GM18498 (cell line): ENCODE data around the gene PRKAG2.

Source experiments
- ATAC-seq: cut with Tn5 transposase; IDR thresholded peaks from one replicate; pipeline ENCODE4 v1.9.1; 2021; ENCODE audit warnings: mild to moderate bottlenecking, moderate library complexity; ENCODE audit not compliant: unreplicated experiment

The PRKAG2 gene

DNA sequence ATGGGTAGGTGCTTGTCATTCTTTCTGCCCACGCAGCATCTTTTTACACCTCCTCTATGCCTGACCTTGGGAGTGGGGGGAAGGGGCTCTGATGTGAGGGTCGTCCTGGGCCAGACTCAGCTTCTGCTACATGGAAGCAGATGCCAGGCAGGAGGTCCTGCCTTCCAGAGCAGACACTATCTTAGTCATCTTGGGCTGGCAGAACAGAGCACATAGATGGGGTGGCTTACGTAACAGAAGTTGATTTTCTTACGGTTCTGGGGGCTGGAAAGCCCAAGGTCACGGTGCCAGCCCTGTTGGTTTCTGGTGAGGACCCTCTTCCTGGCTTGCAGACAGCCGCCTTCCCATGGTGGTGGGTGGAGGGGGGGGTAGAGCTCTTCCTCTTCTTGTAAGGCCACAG, 159.0 kb downstream of the PRKAG2 start:
- no peak for ATAC-seq

DNA sequence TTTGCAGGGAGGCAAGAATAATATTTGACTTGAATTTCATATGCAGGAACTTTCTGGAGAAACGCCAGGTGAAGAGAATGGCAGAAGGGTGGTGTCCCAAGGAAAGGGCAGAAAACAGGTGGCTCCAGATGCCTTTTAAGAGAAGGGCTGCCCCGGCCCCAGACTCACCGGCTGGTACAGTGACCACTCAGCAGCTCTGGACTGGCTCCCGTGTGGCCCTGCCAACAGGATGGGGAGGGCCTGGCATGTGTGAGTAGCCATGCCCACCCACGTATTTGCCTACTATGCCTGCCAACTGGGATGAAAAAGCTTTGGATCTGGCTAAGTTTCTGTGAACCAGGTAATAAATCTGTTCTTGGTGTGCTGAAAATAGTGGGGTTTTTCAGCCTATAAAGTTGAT, 159.5 kb downstream of the PRKAG2 start:
- no peak for ATAC-seq

DNA sequence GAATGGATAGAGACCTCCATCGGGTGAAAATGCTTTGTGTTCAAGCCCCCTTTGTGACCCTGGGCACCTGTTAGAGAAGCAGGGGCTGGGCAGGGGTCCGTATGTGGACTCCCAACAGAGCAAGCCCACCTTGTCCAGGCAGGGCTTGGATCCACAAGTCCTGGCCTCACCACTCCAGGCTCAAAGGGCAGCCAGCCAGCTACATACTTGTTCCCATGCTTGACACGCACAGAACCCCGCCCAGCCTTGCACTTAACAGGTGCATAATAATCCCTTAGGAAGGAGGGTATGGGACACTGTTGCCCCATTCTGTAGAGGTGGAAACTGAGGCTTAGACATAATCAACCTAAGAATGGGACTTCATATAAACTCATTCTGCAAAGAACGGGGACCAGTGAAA, 160.6 kb downstream of the PRKAG2 start:
- no peak for ATAC-seq

DNA sequence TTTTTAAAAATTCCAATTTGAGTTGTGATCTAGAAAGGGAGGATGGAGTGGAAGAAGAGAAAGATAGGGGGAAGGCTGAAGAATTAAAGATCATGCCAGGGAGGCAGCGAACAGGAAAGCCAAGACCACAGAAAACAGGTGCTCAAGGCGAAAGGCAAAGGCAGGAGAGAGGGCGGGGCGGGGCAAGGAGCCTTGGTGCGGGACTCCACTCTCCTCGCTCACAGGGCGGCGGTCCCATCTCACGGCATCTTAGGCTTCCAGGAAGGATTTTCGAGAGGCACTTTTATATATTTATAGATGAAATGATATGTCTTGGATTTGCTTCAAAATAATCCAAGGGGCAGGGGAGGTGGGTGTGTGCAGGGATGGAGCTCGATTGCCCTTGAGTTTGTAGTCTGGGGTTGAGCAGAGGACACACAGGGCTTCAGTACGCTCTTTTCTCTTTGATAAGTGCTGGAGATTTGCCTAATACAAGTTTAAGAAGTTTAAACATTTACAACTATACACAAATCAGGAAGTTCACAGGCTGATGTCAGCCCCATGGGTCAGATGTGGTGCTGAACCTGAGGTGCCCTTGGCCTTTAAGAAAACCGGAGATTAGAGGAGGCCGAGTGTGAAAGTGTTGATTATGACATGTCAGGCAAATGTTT, 161.1 kb downstream of the PRKAG2 start:
- ATAC-seq = no peak

DNA sequence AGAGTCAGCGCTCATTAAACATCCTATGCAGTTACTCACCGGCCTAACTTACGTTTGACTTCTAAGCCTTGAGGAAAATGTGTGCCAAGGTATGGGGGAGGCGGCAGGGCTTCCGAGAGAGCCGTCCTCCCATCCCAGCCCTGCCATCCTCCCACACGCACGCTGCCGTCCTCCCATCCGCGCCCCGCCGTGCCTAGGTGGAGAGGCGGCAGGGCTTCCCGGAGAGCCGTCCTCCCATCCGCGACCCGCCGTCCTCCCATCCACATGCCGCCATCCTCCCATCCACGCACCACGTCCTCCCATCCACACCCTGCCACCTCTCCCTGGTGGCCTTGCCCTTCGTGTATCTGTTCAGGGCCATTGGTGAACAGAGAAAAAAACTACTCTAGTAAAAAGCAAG, 162.7 kb downstream of the PRKAG2 start:
- ATAC-seq = no peak

DNA sequence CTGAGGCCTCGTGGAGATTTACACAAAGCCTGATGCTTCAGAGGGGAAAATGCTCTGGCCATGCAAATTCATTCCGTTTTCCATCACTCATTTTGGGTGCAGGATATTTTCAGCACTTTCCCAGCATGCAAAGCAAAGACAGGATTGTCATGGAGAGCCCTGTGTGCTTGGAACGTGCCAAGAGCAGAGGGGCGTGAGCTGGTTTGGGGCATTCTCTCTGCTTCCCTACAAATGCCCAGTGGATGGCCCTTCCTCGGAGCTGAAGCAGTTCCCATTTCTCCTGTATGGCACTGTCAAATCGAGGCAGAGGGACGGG, 164.1 kb downstream of the PRKAG2 start:
- no peak for ATAC-seq

DNA sequence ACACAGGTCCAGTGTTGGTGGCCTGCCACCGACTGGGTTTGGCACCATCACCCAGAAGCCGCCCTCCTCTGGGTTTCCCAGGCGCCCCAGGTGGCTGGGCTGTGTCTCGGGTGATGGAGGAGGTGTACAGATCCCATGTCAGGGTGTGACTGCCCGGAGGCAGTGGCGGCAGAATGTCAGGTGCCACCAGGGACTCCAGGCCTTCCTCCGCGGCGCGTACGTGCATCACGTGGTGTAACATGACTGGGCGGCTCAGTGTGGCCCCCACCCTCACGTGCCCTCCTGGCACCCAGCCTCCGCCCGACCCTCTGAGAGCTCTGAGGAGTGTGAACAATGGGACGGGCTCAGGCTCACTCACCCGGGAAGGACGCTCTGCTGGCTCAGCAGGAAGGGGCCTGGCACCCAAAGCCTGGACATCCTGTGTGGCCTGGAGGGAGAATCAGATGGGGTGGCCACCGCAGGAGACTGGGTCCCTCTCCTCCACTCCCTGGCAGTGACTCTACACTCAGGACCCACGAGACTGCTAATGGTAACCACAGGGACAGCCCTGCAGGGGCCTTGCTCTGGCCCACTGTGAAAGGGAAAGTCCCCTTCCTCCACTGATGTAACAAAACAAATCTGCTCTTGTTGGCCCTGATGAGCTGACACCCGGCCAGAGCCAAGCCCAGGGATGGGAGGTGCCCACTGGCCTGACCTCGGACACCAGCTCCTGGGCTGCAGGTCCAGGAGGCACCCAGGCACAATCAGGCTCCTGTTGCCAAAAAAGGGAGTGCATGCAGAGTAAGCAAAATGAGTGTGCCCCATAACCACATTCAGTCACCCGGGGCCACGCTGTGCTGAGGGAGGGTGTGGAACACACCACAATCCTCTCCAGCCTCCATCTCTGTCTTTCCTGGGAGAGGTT, 164.8 kb downstream of the PRKAG2 start:
- ATAC-seq = no peak

DNA sequence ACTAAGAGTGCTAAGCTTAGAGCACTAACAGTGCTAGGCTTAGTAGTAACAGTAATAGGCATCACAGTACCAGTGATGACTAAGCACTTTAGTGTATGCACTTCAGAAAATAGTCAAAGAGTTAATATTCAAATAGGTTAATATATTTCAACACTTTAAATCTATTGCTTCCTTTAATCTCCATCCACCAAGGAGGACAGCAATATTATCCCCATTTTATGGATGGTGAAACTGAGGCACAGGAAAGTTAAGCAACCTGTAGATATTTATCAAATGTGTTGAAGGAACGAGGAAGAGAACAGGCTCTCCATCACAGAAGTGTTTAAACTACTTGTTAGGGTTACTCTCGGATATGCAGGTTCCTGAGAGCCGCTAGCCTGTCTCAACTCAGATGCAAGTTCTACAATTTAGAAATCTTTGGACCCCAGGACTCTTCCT, 165.5 kb downstream of the PRKAG2 start:
- no peak for ATAC-seq

DNA sequence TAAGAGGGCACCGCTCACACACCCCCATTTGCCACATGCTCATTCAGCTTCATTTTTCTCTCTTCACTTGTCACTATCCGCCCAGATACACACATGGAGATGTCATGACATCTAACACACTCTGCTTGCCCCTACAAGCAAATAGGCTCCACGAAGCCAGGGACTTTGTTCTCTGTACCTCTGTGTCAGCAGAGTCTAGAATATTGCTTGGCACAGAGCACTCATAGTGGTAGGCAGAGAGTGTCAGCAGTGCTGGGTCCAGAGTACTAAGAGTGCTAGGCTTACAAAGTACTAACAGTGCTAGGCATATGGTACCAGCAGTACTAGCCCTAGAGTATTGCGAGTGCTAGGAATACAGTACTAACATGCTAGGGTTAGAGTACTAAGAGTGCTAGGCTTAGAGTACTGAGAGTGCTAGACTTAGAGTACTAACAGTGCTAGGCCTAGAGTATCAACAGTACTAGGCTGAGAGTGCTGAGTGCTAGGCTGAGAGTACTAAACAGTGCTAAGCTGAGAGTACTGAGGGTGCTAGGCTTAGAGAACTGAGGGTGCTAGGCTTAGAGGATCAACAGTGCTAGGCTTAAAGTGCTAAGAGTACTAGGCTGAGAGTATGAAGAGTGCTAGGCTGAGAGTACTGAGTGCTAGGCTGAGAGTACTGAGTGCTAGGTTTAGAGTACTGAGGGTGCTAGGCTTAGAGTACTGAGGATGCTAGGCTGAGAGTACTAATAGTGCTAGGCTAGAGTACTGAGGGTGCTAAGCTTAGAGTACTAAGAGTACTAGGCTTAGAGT, 166.1 kb downstream of the PRKAG2 start:
- ATAC-seq = no peak

DNA sequence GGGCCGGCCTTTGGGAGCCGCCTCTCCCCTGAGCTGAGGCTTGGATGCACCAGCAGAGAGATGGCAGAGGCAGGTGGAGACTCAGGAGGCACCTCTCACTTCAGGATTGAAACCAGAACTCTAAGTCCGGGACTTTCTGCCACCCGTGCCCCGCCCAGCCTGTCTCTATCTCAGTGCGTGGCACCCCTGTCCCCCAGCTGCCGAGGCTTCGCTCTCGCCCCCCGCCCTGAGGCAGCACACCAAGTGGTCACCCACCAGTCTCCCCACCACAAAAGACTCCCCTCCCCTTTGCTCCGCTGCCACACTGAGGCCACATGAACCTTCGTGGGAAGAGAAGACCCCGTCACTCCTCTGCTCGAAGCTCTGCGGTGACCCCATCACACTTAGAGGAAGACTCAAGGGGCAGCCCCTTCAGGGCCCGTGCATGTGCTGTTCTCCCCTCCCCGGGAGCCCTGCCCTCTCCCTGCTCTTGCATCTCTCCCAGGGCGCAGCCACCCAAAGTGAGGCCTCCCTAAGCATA, 166.7 kb downstream of the PRKAG2 start:
- ATAC-seq = no peak

DNA sequence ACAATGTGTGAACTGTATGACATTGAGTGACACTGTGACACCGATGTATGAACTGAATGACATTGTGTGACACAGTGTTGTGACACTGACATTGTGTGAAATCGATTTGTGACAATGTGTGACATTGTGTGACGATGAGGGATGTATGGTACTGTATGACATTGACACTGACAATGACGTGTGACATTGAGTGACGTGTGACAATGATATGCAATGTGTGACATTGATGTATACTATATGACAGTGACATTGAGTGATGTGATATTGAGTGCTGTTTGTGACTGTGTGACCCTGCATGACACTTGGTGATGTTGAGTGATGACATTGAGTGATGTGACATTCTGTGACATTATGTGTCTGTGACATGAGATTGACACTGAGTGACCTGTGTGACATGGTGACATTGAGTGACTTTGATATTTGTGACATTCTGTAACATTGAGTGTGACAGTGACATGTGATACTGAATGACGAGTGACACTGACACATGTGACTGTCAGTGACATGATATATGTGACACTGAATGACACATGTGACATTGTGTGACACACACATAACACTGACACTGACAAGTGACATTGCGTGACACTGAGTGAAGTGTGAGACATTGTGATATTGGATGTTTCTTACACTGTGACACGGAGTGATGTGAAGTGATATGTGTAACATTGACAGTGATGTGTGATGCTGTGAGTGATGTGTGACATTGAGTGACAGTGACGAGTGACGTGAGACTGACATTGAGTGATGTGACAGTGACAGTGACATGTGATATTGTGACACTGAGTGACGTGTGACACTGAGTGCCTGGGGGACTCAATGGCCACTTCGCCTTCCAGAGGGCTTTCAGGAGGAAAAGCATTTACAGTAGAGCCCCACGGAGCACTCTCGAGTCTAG, 167.5 kb downstream of the PRKAG2 start:
- no peak for ATAC-seq

DNA sequence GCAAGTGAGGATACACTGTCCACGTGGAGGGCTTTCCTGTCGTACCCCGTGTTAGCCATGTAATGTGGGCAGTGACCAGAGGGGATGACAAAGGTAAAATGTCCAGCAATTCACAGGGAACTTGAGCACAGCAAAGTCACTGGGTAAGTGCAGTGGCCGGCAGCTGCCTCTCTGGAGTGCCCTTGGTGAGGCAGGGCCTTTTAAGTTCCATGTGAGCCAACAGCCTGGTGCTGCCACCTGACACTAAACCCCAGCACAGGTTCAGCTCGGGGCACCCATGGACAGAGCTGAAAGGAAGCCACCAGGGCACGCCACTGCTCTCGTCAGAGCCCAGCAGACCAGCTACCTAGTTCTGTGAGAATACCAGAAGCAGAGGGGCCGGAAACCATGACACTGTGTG, 168.3 kb downstream of the PRKAG2 start:
- ATAC-seq = no peak

DNA sequence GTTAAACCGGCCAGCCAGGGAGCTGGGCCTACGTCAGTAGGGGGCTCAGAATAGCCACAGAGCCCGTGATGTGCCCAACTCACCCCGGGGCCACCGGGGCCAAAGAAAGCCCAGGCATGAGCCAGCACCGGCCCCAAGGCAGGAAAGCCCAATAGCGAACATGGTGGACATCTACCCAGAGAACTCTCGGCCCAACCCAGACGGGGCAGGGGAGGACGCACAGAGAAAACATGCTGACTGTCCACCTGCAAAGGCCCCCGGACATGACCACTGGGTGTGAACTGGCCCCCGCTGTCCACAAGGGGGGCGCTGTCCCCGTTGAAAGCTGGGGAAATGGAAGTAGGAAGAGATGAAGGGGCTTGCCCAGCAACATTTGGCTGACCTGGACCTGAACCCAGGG, 169.2 kb downstream of the PRKAG2 start:
- no peak for ATAC-seq

DNA sequence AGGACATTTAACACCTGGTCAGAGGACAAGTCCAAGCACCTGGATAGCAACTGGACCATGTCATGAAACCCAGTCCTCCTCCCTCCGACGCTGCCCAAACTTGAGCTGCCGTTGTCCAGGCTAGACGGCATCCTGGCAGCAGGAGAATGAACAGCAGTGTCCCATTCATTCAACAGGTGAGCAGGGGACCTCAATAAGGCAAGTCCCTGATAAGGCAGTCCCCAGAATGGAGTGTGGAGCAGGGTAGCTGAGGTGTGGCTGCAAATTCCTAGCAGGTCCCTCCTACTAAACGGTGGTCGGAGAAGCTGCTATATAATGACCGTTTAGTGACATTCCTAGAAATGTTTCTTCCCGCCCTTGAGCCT, 169.8 kb downstream of the PRKAG2 start:
- ATAC-seq = no peak

DNA sequence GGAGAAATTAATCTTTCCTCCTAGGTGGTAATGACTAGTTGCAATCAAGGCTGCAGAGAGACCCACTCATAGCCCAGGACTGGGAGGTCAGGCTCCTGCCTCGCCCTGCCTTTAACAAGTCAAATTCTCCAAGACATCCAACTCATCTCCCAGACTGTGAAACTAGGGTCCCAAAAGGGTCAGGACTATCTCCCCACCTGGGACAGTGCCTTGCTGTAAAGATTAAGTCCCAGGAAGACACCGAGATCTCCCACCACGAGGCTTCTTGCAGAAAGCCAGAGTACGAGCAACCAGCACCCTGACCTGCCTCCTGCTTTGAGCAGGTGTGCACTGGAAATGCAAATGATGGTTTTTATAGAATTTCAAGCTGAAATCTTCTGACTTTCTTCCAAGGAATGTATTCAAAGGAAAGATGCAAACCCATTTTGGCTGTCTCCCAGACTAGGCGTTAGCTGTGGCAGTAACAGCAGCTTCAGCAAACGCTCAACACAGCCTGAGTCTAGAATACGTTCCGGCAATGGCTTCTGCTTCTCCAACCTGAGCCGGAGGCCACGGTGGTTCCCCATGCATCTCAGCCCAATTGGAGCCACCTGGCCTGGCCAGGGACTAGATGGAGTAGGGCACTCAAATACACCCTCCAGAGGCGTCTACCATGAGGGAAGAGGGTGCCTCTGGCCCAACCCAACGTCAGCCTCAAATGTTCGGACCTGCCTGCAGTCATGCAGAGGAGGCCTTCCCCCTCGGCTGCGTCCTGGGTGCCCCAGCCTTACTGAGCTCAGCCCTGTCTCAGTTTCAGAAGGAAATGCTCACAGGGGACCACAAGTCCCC, 170.4 kb downstream of the PRKAG2 start:
- no peak for ATAC-seq

DNA sequence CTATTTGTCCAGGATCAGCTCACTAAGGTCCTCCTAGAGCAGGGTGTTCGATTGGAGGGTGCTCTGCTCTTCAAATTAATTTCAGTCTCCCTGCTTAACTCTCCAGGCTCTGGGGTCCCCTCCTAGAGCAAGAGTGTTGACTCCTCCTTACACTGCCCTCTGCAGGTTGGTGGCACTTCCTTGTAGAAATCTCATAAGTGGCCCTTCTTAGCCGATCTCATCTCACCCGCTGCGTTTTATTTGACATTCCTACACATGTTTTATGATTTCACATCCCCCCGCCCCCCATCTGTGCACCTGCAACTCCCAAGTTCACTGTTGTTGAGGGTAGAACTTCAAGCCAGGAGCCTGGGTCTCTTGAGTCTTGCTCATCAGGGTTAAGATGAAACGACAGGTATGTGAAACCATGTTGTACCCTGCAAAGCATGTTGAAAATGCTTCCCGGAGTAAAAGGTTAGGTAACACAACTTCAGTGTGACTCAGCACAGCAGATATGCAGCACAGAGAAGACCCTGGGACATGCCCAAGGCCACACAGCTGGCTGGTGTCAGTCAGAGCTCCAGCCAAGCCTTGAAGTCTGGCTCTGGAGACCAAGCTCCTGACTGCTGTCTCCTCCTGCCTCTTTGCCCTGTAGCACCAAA, 171.2 kb downstream of the PRKAG2 start:
- ATAC-seq = no peak

DNA sequence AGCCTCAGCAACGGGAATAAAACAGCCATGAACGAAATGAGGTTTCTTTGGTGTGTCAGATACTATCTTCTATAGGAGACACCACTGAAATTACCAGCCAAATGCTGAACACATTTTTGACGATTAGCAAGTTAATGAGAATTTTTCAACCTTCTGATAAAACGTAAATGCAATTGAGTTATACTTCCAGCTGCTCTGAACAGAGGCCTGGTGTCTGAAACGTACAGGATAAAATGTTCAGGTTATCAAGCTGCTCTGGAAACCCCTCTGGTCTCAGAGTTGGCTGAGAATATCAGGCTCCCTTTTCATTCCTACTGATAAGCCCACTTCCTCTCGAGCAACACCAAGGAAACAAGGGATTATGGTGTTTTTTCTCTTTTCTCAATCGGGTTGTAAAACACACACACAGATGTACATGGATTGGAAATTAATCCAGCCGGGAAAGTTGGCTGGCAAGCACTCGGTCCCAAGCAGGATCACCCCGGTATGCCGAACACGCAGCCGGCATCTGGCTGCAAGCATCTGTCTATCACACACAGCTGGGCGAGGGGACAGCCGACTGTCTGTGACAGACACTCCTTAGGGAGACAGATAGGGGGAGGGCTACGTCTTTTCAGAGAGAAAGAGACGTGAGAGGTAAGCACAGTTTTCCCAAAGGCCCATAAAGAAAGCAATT, 171.8 kb downstream of the PRKAG2 start:
- ATAC-seq = no peak

DNA sequence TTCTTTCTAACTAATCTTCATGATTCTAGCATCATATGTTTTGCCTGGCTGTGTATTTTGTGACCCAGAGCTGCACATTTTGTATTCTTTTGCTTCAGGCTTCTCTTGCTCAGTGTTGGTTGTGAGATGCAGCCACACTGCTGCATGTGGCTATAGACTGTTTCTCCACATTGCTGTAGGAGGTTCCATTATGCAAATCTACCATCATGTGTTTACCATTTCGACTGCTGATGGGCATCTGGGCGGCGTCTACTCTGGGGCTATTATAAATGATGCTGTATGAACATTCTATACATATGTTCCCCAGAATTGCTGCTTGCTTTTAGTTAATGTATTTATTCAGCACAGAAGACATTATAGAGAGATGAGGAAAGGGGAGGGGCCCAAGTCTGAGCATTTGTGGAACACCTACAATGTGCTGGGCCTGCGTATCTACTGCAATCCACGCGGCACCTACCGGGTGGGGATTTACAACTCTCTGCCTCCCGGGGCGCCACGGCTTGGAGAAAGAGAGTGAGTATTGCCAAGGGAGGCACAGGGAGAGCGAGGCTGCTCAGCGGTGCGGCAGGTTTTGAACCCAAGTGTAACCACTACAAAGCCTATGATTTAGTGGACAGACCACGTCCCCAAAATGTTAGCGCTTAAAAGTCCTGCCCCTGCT, 172.5 kb downstream of the PRKAG2 start:
- ATAC-seq = no peak
